IMR-90 (cell line): ENCODE results near the gene PRSS8. TPM values are rescaled to one million over a fixed set of nuclear protein-coding genes. Genes with fewer than 3 reads are reported as not detected.
A peak's percentile ranks its signal among the peaks of the same experiment; 100 is the strongest.
"Not testable (repeated sequence)": the region's sequence is repeated elsewhere in the genome, so short reads cannot be mapped to it uniquely, and the experiment has no call there.

ENCODE experiments used
- ATAC-seq: fragments of 200-7000 bp; cut with Tn5 transposase; 2 replicates; pipeline ENCODE4 v1.9.1; 2020; ENCODE audit warnings: low read depth, mild to moderate bottlenecking, moderate library complexity
- BruUV-seq: library from RNA; stranded (reverse); fragments of 400-500 nt; replicated peaks from 2 replicates; lab custom pipeline; 2021; lab: Mats Ljungman, UMichigan
- CTCF ChIA-PET: fragments of 300-600 bp; formaldehyde crosslinking; extraction: SDS; loops from one replicate; lab custom pipeline; 2021; ENCODE audit warnings: antibody characterized with exemption; lab: Yijun Ruan, JAX
- POLR2A ChIA-PET: fragments of 300-600 bp; sonication (Branson Sonifier 250); formaldehyde crosslinking; loops from one replicate; lab custom pipeline; 2022; ENCODE audit warnings: antibody characterized with exemption; ENCODE audit not compliant: unreplicated experiment; lab: Charles Lee
- DNase-seq: peaks from one replicate; pipeline ENCODE4 v3.0.0; 2013
- H2AFZ ChIP-seq: replicated peaks from 2 replicates; pipeline ENCODE3; 2013; ENCODE audit warnings: low read length, mild to moderate bottlenecking; ENCODE audit not compliant: poor library complexity
- H2AK5ac ChIP-seq: 2 replicates; pipeline ENCODE4 v1.6.1; 2013; ENCODE audit warnings: low read depth, low read length, inconsistent platforms
- H2AK9ac ChIP-seq: replicated peaks from 2 replicates; pipeline ENCODE3; 2013; ENCODE audit warnings: mild to moderate bottlenecking, low read depth, low read length, moderate library complexity; ENCODE audit not compliant: poor library complexity
- H2BK120ac ChIP-seq: 2 replicates; pipeline ENCODE4 v1.6.1; 2013; ENCODE audit warnings: low read depth, low read length, inconsistent platforms
- H2BK15ac ChIP-seq: 3 replicates; pipeline ENCODE4 v1.6.1; 2013; ENCODE audit warnings: low read depth, low read length, inconsistent platforms
- H2BK20ac ChIP-seq: 2 replicates; pipeline ENCODE4 v1.6.1; 2013; ENCODE audit warnings: low read depth, mild to moderate bottlenecking, inconsistent platforms, low read length, moderate library complexity
- H2BK5ac ChIP-seq: 2 replicates; pipeline ENCODE4 v1.6.1; 2013; ENCODE audit warnings: mild to moderate bottlenecking, low read depth, low read length, inconsistent platforms; ENCODE audit not compliant: poor library complexity, severe bottlenecking
- H3K14ac ChIP-seq: replicated peaks from 2 replicates; pipeline ENCODE4 v1.6.1; 2013; ENCODE audit warnings: low read depth, low read length, inconsistent platforms
- H3K18ac ChIP-seq: 2 replicates; pipeline ENCODE4 v1.6.1; 2013; ENCODE audit warnings: low read depth, low read length, control low read depth
- H3K23ac ChIP-seq: 2 replicates; pipeline ENCODE4 v1.6.1; 2013; ENCODE audit warnings: low read depth, low read length, inconsistent platforms
- H3K27ac ChIP-seq: 2 replicates; pipeline ENCODE4 v1.5.1; 2013; ENCODE audit warnings: mild to moderate bottlenecking, control low read depth, low read length; ENCODE audit not compliant: insufficient read depth
- H3K27me3 ChIP-seq: 2 replicates; pipeline ENCODE4 v1.6.1; 2013; ENCODE audit warnings: low read length; ENCODE audit not compliant: control insufficient read depth, insufficient read depth
- H3K36me3 ChIP-seq: 2 replicates; pipeline ENCODE4 v1.6.1; 2013; ENCODE audit warnings: low read length, mixed read lengths; ENCODE audit not compliant: control insufficient read depth, insufficient read depth
- H3K4ac ChIP-seq: 2 replicates; pipeline ENCODE4 v1.6.1; 2013; ENCODE audit warnings: low read depth, low read length, inconsistent platforms
- H3K4me1 ChIP-seq: 2 replicates; pipeline ENCODE4 v1.6.1; 2013; ENCODE audit warnings: low read length, mixed read lengths; ENCODE audit not compliant: control insufficient read depth, insufficient read depth
- H3K4me2 ChIP-seq: 2 replicates; pipeline ENCODE4 v1.6.1; 2013; ENCODE audit warnings: low read depth, mild to moderate bottlenecking, control low read depth, low read length, moderate library complexity
- H3K4me3 ChIP-seq: 2 replicates; pipeline ENCODE4 v1.5.1; 2013; ENCODE audit warnings: low read depth, mild to moderate bottlenecking, control low read depth, low read length, moderate library complexity; ENCODE audit not compliant: insufficient read depth
- H3K56ac ChIP-seq: 2 replicates; pipeline ENCODE4 v1.6.1; 2013; ENCODE audit warnings: low read length, inconsistent platforms; ENCODE audit not compliant: insufficient read depth; ENCODE audit errors: extremely low read depth
- H3K79me1 ChIP-seq, 2 experiments: 2 replicates each; pipeline ENCODE4 v1.6.1; 2013; ENCODE audit warnings: low read length in 2 of 2, inconsistent platforms in 1 of 2, low read depth in 1 of 2
- H3K9ac ChIP-seq: 2 replicates; pipeline ENCODE4 v1.6.1; 2013; ENCODE audit warnings: low read depth, low read length, control low read depth
- H3K9me1 ChIP-seq: 2 replicates; pipeline ENCODE4 v1.6.1; 2013; ENCODE audit warnings: low read length, inconsistent platforms; ENCODE audit not compliant: insufficient read depth
- H3K9me3 ChIP-seq: 2 replicates; pipeline ENCODE4 v1.6.1; 2013; ENCODE audit warnings: low read length; ENCODE audit not compliant: control insufficient read depth, insufficient read depth
- H4K20me1 ChIP-seq: 2 replicates; pipeline ENCODE4 v1.6.1; 2013; ENCODE audit warnings: low read length, inconsistent platforms; ENCODE audit not compliant: insufficient read depth
- H4K5ac ChIP-seq: 2 replicates; pipeline ENCODE4 v1.6.1; 2013; ENCODE audit warnings: mild to moderate bottlenecking, low read depth, low read length, control low read depth
- H4K8ac ChIP-seq, 2 experiments: 2 replicates each; pipeline ENCODE4 v1.6.1; 2013; ENCODE audit warnings: low read depth in 2 of 2, low read length in 2 of 2, control low read depth in 1 of 2, inconsistent platforms in 1 of 2
- H4K91ac ChIP-seq: 2 replicates; pipeline ENCODE4 v1.6.1; 2013; ENCODE audit warnings: low read depth, low read length, inconsistent platforms; ENCODE audit not compliant: insufficient read depth
- CEBPB ChIP-seq: IDR thresholded peaks from 2 replicates; pipeline ENCODE4 v1.6.1; 2012; ENCODE audit warnings: low read depth, low read length, improper control_type of control experiment
- ELK1 ChIP-seq: fragments of 150-350 bp; IDR thresholded peaks from 2 replicates; pipeline ENCODE4 v1.6.1; 2016; ENCODE audit warnings: low read depth, mild to moderate bottlenecking, low read length, moderate library complexity, borderline replicate concordance
- FOS ChIP-seq: fragments of 150-350 bp; IDR thresholded peaks from 2 replicates; pipeline ENCODE4 v1.6.1; 2016; ENCODE audit warnings: low read depth, low read length
- MXI1 ChIP-seq: IDR thresholded peaks from 2 replicates; pipeline ENCODE4 v1.6.1; 2012; ENCODE audit warnings: low read depth, mild to moderate bottlenecking, low read length, moderate library complexity, borderline replicate concordance
- RFX5 ChIP-seq: IDR thresholded peaks from 2 replicates; pipeline ENCODE4 v1.8.0; 2012; ENCODE audit warnings: low read depth, mild to moderate bottlenecking, low read length, moderate library complexity
- USF2 ChIP-seq: fragments of 150-350 bp; IDR thresholded peaks from 2 replicates; pipeline ENCODE4 v1.6.1; 2017; ENCODE audit warnings: mild to moderate bottlenecking, antibody characterized with exemption, low read length, low read depth
- WGBS, 2 experiments: methylation state at CpG; one replicate each; pipeline versions ENCODE4 v1.1.5 to v1.1.7; 2013; ENCODE audit warnings: missing lambda C conversion rate in 2 of 2; ENCODE audit not compliant: insufficient read length in 1 of 2; ENCODE audit errors: extremely low coverage in 2 of 2; 5-methylcytosine and 5-hydroxymethylcytosine counted together
- dilution Hi-C: fragments of 300-500 bp; cut with HindIII; formaldehyde crosslinking; loops from one replicate; pipeline ENCODE4 v1.14.3; 2018; ENCODE audit warnings: low sequenced_read_pairs; ENCODE audit not compliant: unreplicated experiment
- in situ Hi-C: fragments of 300-500 bp; cut with MboI; formaldehyde crosslinking; loops from 3 replicates; pipeline ENCODE4 v1.14.3; 2019; ENCODE audit warnings: low sequenced_read_pairs, inconsistent platforms, mixed read lengths
- intact Hi-C: fragments of 100-400 bp; cut with micrococcal nuclease; formaldehyde crosslinking; loops from 2 replicates; pipeline ENCODE4 v1.10.0; 2022
- polyA plus RNA-seq, 3 experiments: library from polyadenylated mRNA; depleted of rRNA; stranded (reverse); fragments of >200 nt; gene quantifications; 2 replicates each; pipeline ENCODE4 v1.2.3, GENCODE V29; 2012; ENCODE audit warnings: low replicate concordance in 1 of 3
- total RNA-seq: library from RNA; depleted of rRNA; stranded (reverse); fragments of >200 nt; gene quantifications from 2 replicates; pipeline ENCODE4 v1.2.3, GENCODE V29; 2012

PRSS8 gene
- total and polyA plus RNA-seq, 2 of the 4 experiments (the other 2 are of a cell fraction), result not detected

- Histone ChIP-seq H2BK5ac (no peak overlapping the region), H4K8ac (no peak overlapping the region), H3K4ac (no peak overlapping the region), H2AK9ac (no peak overlapping the region), H3K27ac (no peak overlapping the region), H2AFZ (no peak overlapping the region), H3K56ac (no peak overlapping the region), H3K23ac (no peak overlapping the region), H3K14ac (no peak overlapping the region), H3K36me3 (no peaks in the 10 kb centered on the region), H2BK20ac (no peak overlapping the region), H3K79me1 (no peaks in the 10 kb centered on the region), H4K20me1 (no peaks in the 10 kb centered on the region; the same call in 1 of the 2 replicates), H3K18ac (no peak overlapping the region), H3K9me1 (no peaks in the 10 kb centered on the region), H4K91ac (no peak overlapping the region), H3K4me2 (no peak overlapping the region), H2AK5ac (no peak overlapping the region), H4K5ac (no peak overlapping the region), H3K4me1 (peaks cover 6% of the 10 kb centered on the region), H2BK15ac (no peak overlapping the region), H3K9me3 (no peaks in the 10 kb centered on the region), H3K9ac (no peak overlapping the region), H3K27me3 (peaks cover 36% of the 10 kb centered on the region), H3K4me3 (no peak overlapping the region), H2BK120ac (no peak overlapping the region)
- WGBS, 2 experiments, result no CpG with 5 or more reads among the region's 12 CpGs
- POLR2A ChIA-PET, result no interaction called here
- TF ChIP-seq MXI1, result no peak
- no peak for TF ChIP-seq USF2
- TF ChIP-seq CEBPB, result peak; percentile 43; the same call in 1 of the 2 replicates
- TF ChIP-seq FOS, result no peak
- no peak for TF ChIP-seq RFX5
- no peak for TF ChIP-seq ELK1
- no peak for ATAC-seq
- no peak for DNase-seq
- in situ Hi-C loops, result no loop called here
- dilution Hi-C loops, result no loop called here
- intact Hi-C loops, result no loop called here
- CTCF ChIA-PET, result no interaction called here
- no TSS peak for BruUV-seq
Measured at GRCh38 chr16:31145398-31145990, 10.0 kb upstream of the PRSS8 start.

GRCh38 chr16:31144418-31144817 is 8.9 kb upstream of the PRSS8 start:
- H3K23ac ChIP-seq, H3K9ac ChIP-seq, H3K14ac ChIP-seq, CTCF ChIA-PET, BruUV-seq, H3K79me1 ChIP-seq, POLR2A ChIA-PET, H3K4ac ChIP-seq, H4K5ac ChIP-seq, H3K4me1 ChIP-seq, ATAC-seq, H3K4me3 ChIP-seq, H3K9me3 ChIP-seq, dilution Hi-C loops, H2BK5ac ChIP-seq, H4K91ac ChIP-seq, H3K4me2 ChIP-seq, H2AFZ ChIP-seq, H3K27ac ChIP-seq, H2BK20ac ChIP-seq, H3K56ac ChIP-seq, H2BK120ac ChIP-seq, H2BK15ac ChIP-seq, H3K18ac ChIP-seq, H4K20me1 ChIP-seq, H4K8ac ChIP-seq, intact Hi-C loops, H2AK5ac ChIP-seq, H2AK9ac ChIP-seq, H3K9me1 ChIP-seq, in situ Hi-C loops, H3K36me3 ChIP-seq: not testable (repeated sequence)
- peak; percentile 24 for DNase-seq
- 100% methylated on average over 1 of the region's 7 CpGs; no CpG with 5 or more reads in 1 of the 2 experiments for WGBS, 2 experiments
- H3K27me3 ChIP-seq, result peaks cover 29% of the 10 kb centered on the region
